ENCODE measurements around the gene KRT2.

The KRT2 gene

GRCh38 chr12:52651726-52652261, at the start of gene KRT2:
Gene KRT2, minus strand, starts transcription at chr12:52652211. Its CDS starts 69 bp downstream, at chr12:52652142.
- no peak for DNase-seq (ENCODE audit: low read depth in 2 of 2)

GRCh38 chr12:52701281-52701680, 49.3 kb upstream of the KRT2 start:
- no peak for DNase-seq (ENCODE audit: low read depth in 2 of 2)

- DNase-seq (ENCODE audit: low read depth in 2 of 2), result no peak
These were observed 47.9 kb upstream of the KRT2 start for GRCh38 chr12:52699960-52700359.

GRCh38 chr12:52699373-52699772, 47.4 kb upstream of the KRT2 start:
- DNase-seq (ENCODE audit: low read depth in 2 of 2), result no peak

- no peak for DNase-seq (ENCODE audit: low read depth in 2 of 2)
These were observed 46.8 kb upstream of the KRT2 start for GRCh38 chr12:52698651-52699340.

- no peak for DNase-seq (ENCODE audit: low read depth in 2 of 2)
These were observed 45.1 kb upstream of the KRT2 start for GRCh38 chr12:52697058-52697582.

GRCh38 chr12:52696588-52696987, 44.6 kb upstream of the KRT2 start:
- DNase-seq (ENCODE audit: low read depth in 2 of 2), result no peak

- no peak for DNase-seq (ENCODE audit: low read depth in 2 of 2)
These were observed 43.0 kb upstream of the KRT2 start for GRCh38 chr12:52695039-52695438.

- no peak for DNase-seq (ENCODE audit: low read depth in 2 of 2)
These were observed 42.1 kb upstream of the KRT2 start for GRCh38 chr12:52694151-52694550.

GRCh38 chr12:52693261-52693660, 41.2 kb upstream of the KRT2 start:
- DNase-seq (ENCODE audit: low read depth in 2 of 2), result no peak

GRCh38 chr12:52692254-52692653, 40.2 kb upstream of the KRT2 start:
- DNase-seq (ENCODE audit: low read depth in 2 of 2), result no peak

GRCh38 chr12:52691841-52692150, 39.8 kb upstream of the KRT2 start:
- no peak for DNase-seq (ENCODE audit: low read depth in 2 of 2)

GRCh38 chr12:52691076-52691840, 39.2 kb upstream of the KRT2 start:
- DNase-seq (ENCODE audit: low read depth in 2 of 2), result no peak

- DNase-seq (ENCODE audit: low read depth in 2 of 2), result no peak
These were observed 38.5 kb upstream of the KRT2 start for GRCh38 chr12:52690351-52691075.

GRCh38 chr12:52689936-52690335, 37.9 kb upstream of the KRT2 start:
- DNase-seq (ENCODE audit: low read depth in 2 of 2), result no peak

GRCh38 chr12:52689239-52689638, 37.2 kb upstream of the KRT2 start:
- no peak for DNase-seq (ENCODE audit: low read depth in 2 of 2)

- DNase-seq (ENCODE audit: low read depth in 2 of 2), result no peak
These were observed 36.5 kb upstream of the KRT2 start for GRCh38 chr12:52688481-52688880.

- no peak for DNase-seq (ENCODE audit: low read depth in 2 of 2)
These were observed 35.7 kb upstream of the KRT2 start for GRCh38 chr12:52687497-52688385.

GRCh38 chr12:52686756-52687487, 34.9 kb upstream of the KRT2 start:
- no peak for DNase-seq (ENCODE audit: low read depth in 2 of 2)

GRCh38 chr12:52686063-52686462, 34.1 kb upstream of the KRT2 start:
- DNase-seq (ENCODE audit: low read depth in 2 of 2), result no peak
